ENCODE results near the gene GABARAPL1.

DNA sequence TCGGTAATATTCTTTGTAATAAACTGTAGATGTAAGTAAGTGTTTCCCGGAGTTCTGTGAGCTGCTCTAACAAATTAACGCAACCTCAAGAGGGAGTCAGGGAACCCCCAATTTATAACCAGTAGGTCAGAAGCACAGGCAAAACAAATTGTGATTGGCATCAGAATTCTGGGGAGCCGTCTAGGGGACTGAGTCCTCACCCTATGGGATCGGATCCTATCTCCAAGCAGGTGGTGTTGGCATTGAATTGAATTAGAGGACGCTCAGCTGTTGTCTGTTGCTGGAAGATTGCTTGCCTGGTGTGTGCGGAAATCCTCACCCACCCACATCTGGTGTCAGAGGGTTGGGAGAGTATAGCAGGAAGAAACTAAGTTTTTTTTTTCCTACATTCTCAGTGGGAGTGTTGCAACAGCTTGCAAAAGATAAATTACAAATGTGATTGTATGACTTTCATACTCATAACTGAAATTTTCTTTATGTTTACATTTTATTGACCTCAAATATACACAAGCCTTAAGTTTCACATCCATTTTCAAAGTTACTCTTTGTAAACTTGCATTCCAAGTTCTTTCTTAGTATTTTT, 28.3 kb upstream of the GABARAPL1 start:
- TF ChIP-seq, protein P1, sequence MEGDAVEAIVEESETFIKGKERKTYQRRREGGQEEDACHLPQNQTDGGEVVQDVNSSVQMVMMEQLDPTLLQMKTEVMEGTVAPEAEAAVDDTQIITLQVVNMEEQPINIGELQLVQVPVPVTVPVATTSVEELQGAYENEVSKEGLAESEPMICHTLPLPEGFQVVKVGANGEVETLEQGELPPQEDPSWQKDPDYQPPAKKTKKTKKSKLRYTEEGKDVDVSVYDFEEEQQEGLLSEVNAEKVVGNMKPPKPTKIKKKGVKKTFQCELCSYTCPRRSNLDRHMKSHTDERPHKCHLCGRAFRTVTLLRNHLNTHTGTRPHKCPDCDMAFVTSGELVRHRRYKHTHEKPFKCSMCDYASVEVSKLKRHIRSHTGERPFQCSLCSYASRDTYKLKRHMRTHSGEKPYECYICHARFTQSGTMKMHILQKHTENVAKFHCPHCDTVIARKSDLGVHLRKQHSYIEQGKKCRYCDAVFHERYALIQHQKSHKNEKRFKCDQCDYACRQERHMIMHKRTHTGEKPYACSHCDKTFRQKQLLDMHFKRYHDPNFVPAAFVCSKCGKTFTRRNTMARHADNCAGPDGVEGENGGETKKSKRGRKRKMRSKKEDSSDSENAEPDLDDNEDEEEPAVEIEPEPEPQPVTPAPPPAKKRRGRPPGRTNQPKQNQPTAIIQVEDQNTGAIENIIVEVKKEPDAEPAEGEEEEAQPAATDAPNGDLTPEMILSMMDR (IDR thresholded peaks at IDR 0.05) = no peak
- TF ChIP-seq EZH2 (IDR thresholded peaks at IDR 0.05; ENCODE audit: borderline replicate concordance, insufficient read depth, low read depth, low read length, poor library complexity, severe bottlenecking) = no peak
